ENCODE measurements around the gene TAF1A.

TAF1A gene

DNA sequence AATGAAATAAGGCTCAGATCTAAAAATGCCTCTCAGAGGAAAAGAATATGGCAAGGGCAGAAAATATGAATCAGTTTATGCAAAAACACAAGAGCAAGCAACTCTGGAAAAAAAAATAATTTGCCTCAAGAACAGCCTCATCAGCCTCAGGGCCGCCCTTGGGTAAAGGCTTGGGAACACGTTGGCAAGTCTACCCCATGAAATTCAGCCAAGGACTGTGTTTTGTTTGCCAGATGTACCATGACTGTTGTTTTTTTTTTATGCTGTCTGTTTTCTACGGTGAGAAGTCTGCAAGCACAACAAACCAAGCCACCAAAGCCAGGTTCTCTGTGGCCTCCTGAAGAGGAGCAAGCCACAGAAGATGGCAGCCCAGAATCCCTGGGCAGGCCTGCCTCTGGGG, 59.8 kb downstream of the TAF1A start:
- Histone ChIP-seq H3K36me3 (ENCODE audit: low read length) (no peaks in the 10 kb centered on the region), H3K4me2 (ENCODE audit: low read depth, low read length, poor library complexity, severe bottlenecking) (no peak overlapping the region), H3K27ac (ENCODE audit: low read depth, low read length) (no peak overlapping the region), H3K9me2 (replicated peaks; ENCODE audit: insufficient read depth, low read length) (no peaks in the 10 kb centered on the region), H3K79me2 (ENCODE audit: insufficient read depth, low read length) (no peaks in the 10 kb centered on the region), H3K9ac (ENCODE audit: low read length) (no peak overlapping the region), H3F3A (ENCODE audit: insufficient read depth) (no peaks in the 10 kb centered on the region), H3K9me3 (ENCODE audit: insufficient read depth, low read length) (no peaks in the 10 kb centered on the region), H3K4me3 (ENCODE audit: insufficient read depth, low read length, poor library complexity, severe bottlenecking) (no peak overlapping the region), H2AFZ (ENCODE audit: low read depth, low read length, severe bottlenecking) (no peak overlapping the region), H4K20me1 (ENCODE audit: low read depth, low read length) (no peaks in the 10 kb centered on the region), H3K27me3 (ENCODE audit: low read length) (no peaks in the 10 kb centered on the region)
- TF ChIP-seq EZH2phosphoT487 (conservative IDR thresholded peaks at IDR 0.05; ENCODE audit: low read length) = no peak
- TF ChIP-seq, protein P1, sequence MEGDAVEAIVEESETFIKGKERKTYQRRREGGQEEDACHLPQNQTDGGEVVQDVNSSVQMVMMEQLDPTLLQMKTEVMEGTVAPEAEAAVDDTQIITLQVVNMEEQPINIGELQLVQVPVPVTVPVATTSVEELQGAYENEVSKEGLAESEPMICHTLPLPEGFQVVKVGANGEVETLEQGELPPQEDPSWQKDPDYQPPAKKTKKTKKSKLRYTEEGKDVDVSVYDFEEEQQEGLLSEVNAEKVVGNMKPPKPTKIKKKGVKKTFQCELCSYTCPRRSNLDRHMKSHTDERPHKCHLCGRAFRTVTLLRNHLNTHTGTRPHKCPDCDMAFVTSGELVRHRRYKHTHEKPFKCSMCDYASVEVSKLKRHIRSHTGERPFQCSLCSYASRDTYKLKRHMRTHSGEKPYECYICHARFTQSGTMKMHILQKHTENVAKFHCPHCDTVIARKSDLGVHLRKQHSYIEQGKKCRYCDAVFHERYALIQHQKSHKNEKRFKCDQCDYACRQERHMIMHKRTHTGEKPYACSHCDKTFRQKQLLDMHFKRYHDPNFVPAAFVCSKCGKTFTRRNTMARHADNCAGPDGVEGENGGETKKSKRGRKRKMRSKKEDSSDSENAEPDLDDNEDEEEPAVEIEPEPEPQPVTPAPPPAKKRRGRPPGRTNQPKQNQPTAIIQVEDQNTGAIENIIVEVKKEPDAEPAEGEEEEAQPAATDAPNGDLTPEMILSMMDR (IDR thresholded peaks at IDR 0.05; ENCODE audit: insufficient read depth, low read length, poor library complexity, severe bottlenecking) = no peak

DNA sequence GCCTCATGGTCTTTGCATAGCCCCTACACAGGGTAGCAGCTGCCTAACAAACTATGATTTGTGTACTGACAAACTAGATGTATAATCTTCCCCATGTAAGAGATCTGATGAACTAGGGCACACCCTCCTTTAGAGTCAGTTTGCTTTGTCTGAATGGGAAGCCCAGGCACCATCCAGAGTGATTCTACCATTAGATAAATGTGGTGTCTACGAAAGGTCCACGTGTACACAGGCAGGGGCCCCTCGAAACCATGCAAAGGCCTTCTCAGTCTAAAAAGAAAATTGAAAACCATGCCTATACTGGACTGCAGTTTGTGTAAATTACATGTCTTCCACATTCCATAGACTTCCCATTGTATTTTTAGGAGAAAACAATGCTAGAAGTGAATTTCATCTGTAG, 60.6 kb downstream of the TAF1A start:
- H3K79me2 ChIP-seq (ENCODE audit: insufficient read depth, low read length) = no peaks in the 10 kb centered on the region
- TF ChIP-seq, protein P1 (IDR thresholded peaks at IDR 0.05; ENCODE audit: insufficient read depth, low read length, poor library complexity, severe bottlenecking) = no peak
- no peak for TF ChIP-seq EZH2phosphoT487 (conservative IDR thresholded peaks at IDR 0.05; ENCODE audit: low read length)

DNA sequence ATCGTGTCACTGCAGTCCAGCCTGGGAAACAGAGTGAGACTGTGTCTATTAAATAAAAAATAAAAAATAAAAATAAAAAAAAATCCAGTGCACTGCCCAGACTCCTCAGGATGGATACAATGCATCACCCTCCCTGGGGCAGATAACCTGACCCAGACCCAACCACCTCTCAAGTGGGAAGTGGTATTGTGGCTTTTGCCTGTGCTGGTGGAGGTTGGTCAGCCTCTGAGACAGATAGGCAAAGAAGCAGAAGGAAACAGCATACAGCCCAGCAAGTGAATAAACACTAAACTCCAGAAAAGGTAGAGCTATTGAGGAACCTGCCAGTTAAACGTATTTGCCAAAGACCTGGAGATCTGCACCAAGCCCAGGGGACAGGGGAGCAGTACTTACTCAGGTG, 63.8 kb downstream of the TAF1A start:
- TF ChIP-seq EZH2phosphoT487 (conservative IDR thresholded peaks at IDR 0.05; ENCODE audit: low read length) = no peak
- TF ChIP-seq, protein P1 (IDR thresholded peaks at IDR 0.05; ENCODE audit: insufficient read depth, low read length, poor library complexity, severe bottlenecking) = no peak
- Histone ChIP-seq H3K79me2 (ENCODE audit: insufficient read depth, low read length) (no peaks in the 10 kb centered on the region), H3F3A (ENCODE audit: insufficient read depth) (no peaks in the 10 kb centered on the region), H3K36me3 (ENCODE audit: low read length) (no peaks in the 10 kb centered on the region), H3K27ac (ENCODE audit: low read depth, low read length) (no peak overlapping the region), H3K4me3 (ENCODE audit: insufficient read depth, low read length, poor library complexity, severe bottlenecking) (no peak overlapping the region), H3K4me2 (ENCODE audit: low read depth, low read length, poor library complexity, severe bottlenecking) (no peak overlapping the region), H3K9me3 (ENCODE audit: insufficient read depth, low read length) (no peaks in the 10 kb centered on the region), H2AFZ (ENCODE audit: low read depth, low read length, severe bottlenecking) (no peak overlapping the region), H4K20me1 (ENCODE audit: low read depth, low read length) (no peaks in the 10 kb centered on the region), H3K9me2 (replicated peaks; ENCODE audit: insufficient read depth, low read length) (no peaks in the 10 kb centered on the region), H3K27me3 (ENCODE audit: low read length) (no peaks in the 10 kb centered on the region), H3K9ac (ENCODE audit: low read length) (no peak overlapping the region)

More for the DNA sequence above, 60.6 kb downstream of the TAF1A start:
- H3K9ac ChIP-seq (ENCODE audit: low read length) = no peak overlapping the region
- no peaks in the 10 kb centered on the region for H4K20me1 ChIP-seq (ENCODE audit: low read depth, low read length)
- no peak overlapping the region for H3K27ac ChIP-seq (ENCODE audit: low read depth, low read length)
- no peak overlapping the region for H2AFZ ChIP-seq (ENCODE audit: low read depth, low read length, severe bottlenecking)
- no peak overlapping the region for H3K4me2 ChIP-seq (ENCODE audit: low read depth, low read length, poor library complexity, severe bottlenecking)
- no peaks in the 10 kb centered on the region for H3K9me2 ChIP-seq (replicated peaks; ENCODE audit: insufficient read depth, low read length)
- H3K36me3 ChIP-seq (ENCODE audit: low read length) = no peaks in the 10 kb centered on the region
- H3K4me3 ChIP-seq (ENCODE audit: insufficient read depth, low read length, poor library complexity, severe bottlenecking) = no peak overlapping the region
- no peaks in the 10 kb centered on the region for H3F3A ChIP-seq (ENCODE audit: insufficient read depth)
- H3K27me3 ChIP-seq (ENCODE audit: low read length) = no peaks in the 10 kb centered on the region
- H3K9me3 ChIP-seq (ENCODE audit: insufficient read depth, low read length) = no peaks in the 10 kb centered on the region

Data from SU-DHL-6 (cell line).